Inferior parietal cortex (tissue), 1 donor: ENCODE data around the gene SKI.

Experiments used
- DNase-seq: peaks from one replicate; pipeline ENCODE4 v3.0.0-alpha.2; 2016; ENCODE audit errors: extremely low spot score

The SKI gene

GRCh38 chr1:2352341-2352896, 124.3 kb downstream of the SKI start:
- DNase-seq, result no peak

DNA sequence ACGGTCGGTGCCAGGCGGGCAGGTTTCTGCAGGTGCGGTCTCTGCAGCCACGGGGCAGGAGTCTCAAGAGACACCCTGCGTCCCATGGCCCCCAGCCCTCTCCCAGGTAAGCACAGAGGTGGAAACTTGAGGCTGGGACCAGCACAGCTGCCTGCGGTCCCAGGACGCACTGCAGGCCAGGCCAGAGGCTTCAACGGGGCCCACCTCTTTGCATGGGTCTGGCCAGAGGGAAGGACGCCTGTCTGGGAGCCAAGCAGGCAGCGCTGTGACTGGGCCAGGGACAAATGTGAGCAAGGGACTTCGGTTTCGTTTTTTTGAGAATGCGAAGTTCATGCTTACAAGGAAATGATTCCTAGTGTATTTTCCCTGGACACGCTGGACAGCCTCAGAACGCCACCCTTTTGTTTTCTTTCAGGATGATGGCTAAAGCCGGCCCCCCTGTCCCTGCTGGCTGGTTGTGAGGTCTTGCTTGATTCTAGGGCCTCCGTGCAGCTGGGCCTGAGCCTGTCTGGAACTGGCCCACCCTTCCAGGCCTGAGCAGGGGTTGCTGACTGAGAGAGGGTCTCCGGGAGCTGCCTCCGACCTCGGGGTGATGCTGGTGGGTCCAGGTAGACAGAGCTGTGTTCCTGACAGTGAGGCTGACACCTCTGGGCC, 124.9 kb downstream of the SKI start:
- no peak for DNase-seq

GRCh38 chr1:2353551-2354438, 125.7 kb downstream of the SKI start:
- DNase-seq, result no peak

DNA sequence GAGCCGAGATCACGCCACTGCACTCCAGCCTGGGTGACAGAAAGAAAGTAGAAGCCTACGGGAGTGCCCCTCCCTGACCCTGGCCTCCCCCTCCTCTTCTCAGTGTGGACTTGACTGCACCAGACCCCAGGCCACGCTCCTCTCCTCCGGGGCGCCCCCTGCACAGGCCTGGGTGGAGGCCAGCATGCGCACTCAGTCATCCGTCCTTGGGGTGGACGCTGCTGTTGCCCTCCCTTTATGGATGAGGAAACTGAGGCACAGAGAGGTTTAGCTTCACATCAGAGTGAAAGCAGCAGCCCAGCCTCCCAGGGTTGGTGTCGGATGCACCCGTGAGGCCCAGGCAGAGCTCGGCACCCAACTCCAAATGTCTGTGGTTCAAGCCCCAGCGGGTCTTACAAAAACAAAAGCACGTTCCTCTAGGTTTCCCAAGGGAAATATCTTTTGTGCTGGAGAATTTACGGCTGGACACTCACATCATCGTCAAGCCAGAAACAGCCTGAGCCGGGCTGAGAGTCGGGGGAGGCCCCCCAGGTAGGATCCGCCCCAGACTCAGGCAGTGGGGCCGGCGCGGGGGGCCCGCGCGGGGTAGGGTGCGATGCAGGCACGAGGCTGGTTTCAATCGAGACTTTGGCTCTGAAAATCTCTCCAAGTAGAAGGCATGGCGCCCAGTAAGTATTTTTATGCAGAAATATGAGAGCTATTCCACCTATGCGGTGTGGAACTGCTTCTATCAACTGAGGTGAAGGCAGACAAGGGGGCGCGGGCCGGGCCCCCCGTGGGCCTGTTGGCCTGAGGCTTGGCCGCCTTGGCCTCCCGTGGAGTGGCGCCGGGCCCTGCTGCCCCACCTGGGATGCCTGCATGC, 126.6 kb downstream of the SKI start:
- no peak for DNase-seq

DNA sequence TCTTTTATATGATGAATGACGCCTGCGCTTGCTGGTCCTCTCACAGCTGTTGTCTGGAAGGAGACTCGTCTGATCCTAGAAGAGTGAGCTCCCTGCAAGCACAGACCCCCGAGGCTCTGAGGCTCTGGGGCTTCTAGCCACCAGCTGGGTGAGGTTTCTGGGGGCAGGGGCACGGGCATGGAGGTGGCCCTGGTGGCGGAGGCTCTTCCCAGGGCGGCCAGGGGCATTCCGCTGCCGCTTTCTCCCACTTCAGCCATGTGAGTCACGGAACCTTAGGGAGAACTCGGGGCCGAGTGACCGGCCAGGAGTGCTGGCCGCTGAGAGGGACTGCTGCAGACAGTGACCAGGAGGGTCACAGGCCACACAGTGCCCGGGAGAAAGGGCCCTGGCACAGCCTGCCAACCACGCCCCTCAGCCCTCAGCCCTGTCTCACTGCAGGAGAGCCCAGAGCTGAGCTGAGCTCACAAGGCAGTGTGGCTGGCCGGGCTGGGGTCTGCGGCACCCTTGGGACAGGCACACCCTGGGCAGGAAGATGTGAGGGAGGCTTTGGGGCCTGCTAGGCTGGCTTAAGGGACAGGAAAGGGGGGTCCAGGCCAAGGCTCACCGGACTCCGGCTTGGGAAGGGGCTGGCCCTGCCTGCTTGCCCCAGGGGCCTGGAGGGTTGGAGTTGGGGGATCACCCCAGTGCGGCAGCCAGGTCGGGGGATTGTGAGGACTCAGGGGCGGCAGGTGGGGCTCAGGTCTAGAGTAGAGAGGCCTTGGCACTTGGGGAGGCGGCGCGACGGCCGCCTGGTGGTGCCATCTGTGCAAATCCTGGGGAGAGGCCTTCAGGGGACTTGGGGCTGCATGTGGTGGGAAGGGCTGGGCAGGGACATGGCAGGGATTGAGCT, 127.5 kb downstream of the SKI start:
- no peak for DNase-seq

DNA sequence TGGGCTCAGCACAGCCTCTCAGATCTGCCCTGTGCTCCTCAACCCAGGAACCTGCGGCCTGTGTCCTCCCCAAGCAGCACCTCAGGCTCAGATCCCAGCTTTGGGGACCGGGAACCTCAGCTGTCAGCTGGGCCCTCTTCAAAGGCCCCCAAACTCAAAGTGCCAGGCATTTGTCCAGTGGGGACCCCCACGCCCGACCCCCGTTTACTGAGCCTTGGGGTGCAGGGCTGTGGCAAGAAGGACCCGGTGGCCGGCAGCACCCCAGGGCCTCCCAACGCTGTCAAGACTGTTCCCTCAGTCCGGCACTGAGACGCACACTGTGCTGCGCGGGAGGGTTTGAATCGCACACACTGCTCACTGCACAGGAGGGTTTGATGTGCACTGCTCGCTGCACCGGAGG, 128.3 kb downstream of the SKI start:
- no peak for DNase-seq

DNA sequence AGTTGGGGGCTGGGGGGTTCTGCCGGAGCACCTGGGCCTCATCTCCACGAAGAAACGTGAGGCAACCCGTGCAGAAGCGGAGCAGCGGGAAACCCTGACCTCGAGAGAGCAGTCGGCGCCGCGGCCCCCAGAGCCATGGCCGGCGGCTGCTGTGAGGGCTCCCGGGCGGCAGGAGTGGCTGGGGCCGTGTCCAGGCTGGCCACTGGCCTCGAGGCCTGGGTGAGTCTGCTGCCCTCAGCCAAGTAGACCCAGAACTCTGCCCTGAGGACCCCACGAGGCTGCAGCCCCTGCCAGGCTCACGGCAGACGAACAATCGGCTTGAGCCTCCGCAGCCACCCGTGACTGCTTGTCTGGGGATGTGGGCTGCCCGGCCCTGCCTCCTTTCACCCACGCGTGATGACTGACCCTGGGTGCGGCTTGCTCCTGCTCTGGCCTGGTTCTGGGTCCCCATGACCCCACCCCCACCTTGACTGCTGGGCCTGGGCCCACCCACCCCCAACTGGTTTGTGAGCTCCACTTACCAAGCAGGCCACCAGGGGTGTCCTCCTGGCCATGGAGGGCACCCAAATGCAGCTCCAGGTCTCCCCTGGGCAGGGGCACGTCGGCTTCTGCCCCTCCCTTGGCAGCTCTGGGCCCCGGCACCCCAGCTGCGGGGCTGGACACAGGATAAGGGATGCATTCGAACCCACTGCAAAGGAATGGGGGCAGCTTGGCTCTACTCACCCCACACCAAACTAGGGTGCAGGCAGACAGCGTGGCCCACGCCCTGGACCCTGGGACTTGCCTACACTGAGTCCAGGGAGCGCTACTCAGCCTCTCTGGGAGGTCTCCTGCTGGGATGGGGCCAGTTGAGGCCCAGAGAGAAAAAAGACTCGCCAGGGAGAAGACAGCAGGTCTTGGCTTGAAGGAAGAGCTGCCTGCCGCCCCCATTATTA, 129.1 kb downstream of the SKI start:
- DNase-seq, result no peak

GRCh38 chr1:2358072-2358471, 130.0 kb downstream of the SKI start:
- no peak for DNase-seq

- DNase-seq, result no peak
Observed at GRCh38 chr1:2358651-2359640, 130.8 kb downstream of the SKI start.
